Activated T-helper 9 cell treated with anti-CD3 and anti-CD28 coated beads, Interleukin-2, amount 50 U/mL, for 16 hours (primary cell): Measurements from ENCODE around the gene FANCC.

Experiments used
- DNase-seq: peaks from one replicate; pipeline ENCODE4 v3.0.0-alpha.2; 2020; ENCODE audit warnings: low read depth

The FANCC gene

GRCh38 chr9:95100071-95100627, 217.4 kb downstream of the FANCC start:
- DNase-seq: no peak

GRCh38 chr9:95099321-95100070, 218.0 kb downstream of the FANCC start:
- DNase-seq: no peak

GRCh38 chr9:95098391-95098921, 219.1 kb downstream of the FANCC start:
- no peak for DNase-seq

GRCh38 chr9:95097279-95097678, 220.2 kb downstream of the FANCC start:
- no peak for DNase-seq

- DNase-seq: no peak
Measured at GRCh38 chr9:95096807-95097206, 220.7 kb downstream of the FANCC start.

GRCh38 chr9:95096381-95096780, 221.1 kb downstream of the FANCC start:
- DNase-seq: no peak

GRCh38 chr9:95095641-95096355, 221.7 kb downstream of the FANCC start:
- no peak for DNase-seq

GRCh38 chr9:95094002-95094401, 223.5 kb downstream of the FANCC start:
- DNase-seq: no peak

- no peak for DNase-seq
Measured at GRCh38 chr9:95093586-95093985, 223.9 kb downstream of the FANCC start.

- DNase-seq: no peak
Measured at GRCh38 chr9:95092262-95093072, 225.0 kb downstream of the FANCC start.

- DNase-seq: no peak
Measured at GRCh38 chr9:95091601-95092261, 225.8 kb downstream of the FANCC start.

GRCh38 chr9:95090871-95091577, 226.5 kb downstream of the FANCC start:
- DNase-seq: no peak

- no peak for DNase-seq
Measured at GRCh38 chr9:95090023-95090791, 227.3 kb downstream of the FANCC start.

GRCh38 chr9:95089257-95090022, 228.1 kb downstream of the FANCC start:
- DNase-seq: no peak

- DNase-seq: no peak
Measured at GRCh38 chr9:95088421-95089161, 228.9 kb downstream of the FANCC start.

GRCh38 chr9:95087659-95088242, 229.8 kb downstream of the FANCC start:
- no peak for DNase-seq

- DNase-seq: no peak
Measured at GRCh38 chr9:95086564-95086955, 230.9 kb downstream of the FANCC start.

- no peak for DNase-seq
Measured at GRCh38 chr9:95085861-95086563, 231.5 kb downstream of the FANCC start.
